GM21528 (cell line): ENCODE data around the gene NAALADL2.
"Not testable (repeated sequence)": the region's sequence is repeated elsewhere in the genome, so short reads cannot be mapped to it uniquely, and the experiment has no call there.

ENCODE experiments used
- ATAC-seq: cut with Tn5 transposase; IDR thresholded peaks from one replicate; pipeline ENCODE4 v1.9.1; 2021; ENCODE audit warnings: mild to moderate bottlenecking, moderate library complexity; ENCODE audit not compliant: unreplicated experiment, low FRiP score

Gene NAALADL2

GRCh38 chr3:175608356-175608755 lies 749.2 kb downstream of the NAALADL2 start:
- no peak for ATAC-seq

- no peak for ATAC-seq
These were observed 749.8 kb downstream of the NAALADL2 start for GRCh38 chr3:175608911-175609310.

GRCh38 chr3:175612487-175613196 lies 753.5 kb downstream of the NAALADL2 start:
- ATAC-seq = no peak

- not testable (repeated sequence) for ATAC-seq
These were observed 755.0 kb downstream of the NAALADL2 start for GRCh38 chr3:175614107-175614506.

GRCh38 chr3:175617247-175617646 lies 758.1 kb downstream of the NAALADL2 start:
- no peak for ATAC-seq

- ATAC-seq = no peak
These were observed 760.2 kb downstream of the NAALADL2 start for GRCh38 chr3:175619369-175619768.

GRCh38 chr3:175620093-175620492 lies 761.0 kb downstream of the NAALADL2 start:
- ATAC-seq = no peak

GRCh38 chr3:175620532-175620931 lies 761.4 kb downstream of the NAALADL2 start:
- no peak for ATAC-seq

GRCh38 chr3:175640958-175641357 lies 781.8 kb downstream of the NAALADL2 start:
- no peak for ATAC-seq

- ATAC-seq = no peak
These were observed 787.7 kb downstream of the NAALADL2 start for GRCh38 chr3:175646865-175647264.

GRCh38 chr3:175648899-175649298 lies 789.8 kb downstream of the NAALADL2 start:
- no peak for ATAC-seq

- ATAC-seq = no peak
These were observed 792.6 kb downstream of the NAALADL2 start for GRCh38 chr3:175651716-175652115.

- no peak for ATAC-seq
These were observed 796.2 kb downstream of the NAALADL2 start for GRCh38 chr3:175655351-175655750.

- no peak for ATAC-seq
These were observed 797.3 kb downstream of the NAALADL2 start for GRCh38 chr3:175656461-175656860.

GRCh38 chr3:175659670-175660350 lies 800.7 kb downstream of the NAALADL2 start:
- ATAC-seq = no peak

- ATAC-seq = no peak
These were observed 803.7 kb downstream of the NAALADL2 start for GRCh38 chr3:175662815-175663214.

GRCh38 chr3:175664911-175665310 lies 805.8 kb downstream of the NAALADL2 start:
- no peak for ATAC-seq

GRCh38 chr3:175668300-175668699 lies 809.2 kb downstream of the NAALADL2 start:
- ATAC-seq = no peak

- no peak for ATAC-seq
These were observed 811.4 kb downstream of the NAALADL2 start for GRCh38 chr3:175670557-175670956.

GRCh38 chr3:175672119-175672689 lies 813.1 kb downstream of the NAALADL2 start:
- no peak for ATAC-seq

- no peak for ATAC-seq
These were observed 820.4 kb downstream of the NAALADL2 start for GRCh38 chr3:175679568-175679967.

GRCh38 chr3:175692256-175692655 lies 833.1 kb downstream of the NAALADL2 start:
- ATAC-seq = no peak
